BLaER1 treated with 17β-estradiol and CSF1 and Interleukin-3, amounts not matched to agents 10 nM and 100 nM (cell line): ENCODE measurements around the gene SLC15A4.
A peak's percentile ranks its signal among the peaks of the same experiment; 100 is the strongest.

Experiments
- H3K27ac ChIP-seq, 11 experiments: shearing (Covaris generic); formaldehyde crosslinking; 2 replicates each; pipeline ENCODE4 v1.8.1; 2022
- H3K27me3 ChIP-seq, 11 experiments: shearing (Covaris generic); formaldehyde crosslinking; 2 replicates each; pipeline ENCODE4 v1.8.1; 2022
- H3K36me3 ChIP-seq, 11 experiments: shearing (Covaris generic); formaldehyde crosslinking; 2 replicates each; pipeline ENCODE4 v1.8.1; 2022
- H3K4me1 ChIP-seq, 10 experiments: shearing (Covaris generic); formaldehyde crosslinking; 2 replicates each; pipeline ENCODE4 v1.8.1; 2022
- H3K4me2 ChIP-seq, 11 experiments: shearing (Covaris generic); formaldehyde crosslinking; 2 replicates each; pipeline ENCODE4 v1.8.1; 2022
- H3K4me3 ChIP-seq, 10 experiments: shearing (Covaris generic); formaldehyde crosslinking; 2 replicates each; pipeline ENCODE4 v1.8.1; 2022
- H3K9ac ChIP-seq, 11 experiments: shearing (Covaris generic); formaldehyde crosslinking; 2 replicates each; pipeline ENCODE4 v1.8.1; 2022
- H3K9me3 ChIP-seq, 11 experiments: shearing (Covaris generic); formaldehyde crosslinking; replicated peaks in 1 of 11; 2 replicates each; pipeline ENCODE4 v1.8.1; 2022
- H4K20me1 ChIP-seq, 11 experiments: shearing (Covaris generic); formaldehyde crosslinking; 2 replicates each; pipeline ENCODE4 v1.8.1; 2022
- Cebpa-rat ChIP-seq, 11 experiments: shearing (Covaris generic); IDR thresholded peaks; 2 replicates each; pipeline ENCODE4 v1.8.1; 2022

SLC15A4 gene

GRCh38 chr12:128755566-128755965 is 68.2 kb downstream of the SLC15A4 start:
- Histone ChIP-seq H3K27me3 (no peaks in the 10 kb centered on the region), H3K9ac (no peak overlapping the region), H3K9me3 (0 out of 22 replicates have a peak, but pooled peaks cover 0 to 6% (median 0%) of the 10 kb centered on the region in 11 experiments), H3K27ac (no peak overlapping the region), H3K4me1 (0 out of 20 replicates have a peak, but pooled peaks cover 0 to 3% (median 0%) of the 10 kb centered on the region in 10 experiments), H4K20me1 (no peaks in the 10 kb centered on the region), H3K4me3 (no peak overlapping the region), H3K4me2 (no peak overlapping the region), H3K36me3 (no peaks in the 10 kb centered on the region)
- TF ChIP-seq Cebpa-rat (IDR thresholded peaks at IDR 0.05) = no peak

GRCh38 chr12:128754275-128754674 is 69.5 kb downstream of the SLC15A4 start:
- H3K36me3 ChIP-seq = no peaks in the 10 kb centered on the region
- H3K4me2 ChIP-seq = no peak overlapping the region
- H4K20me1 ChIP-seq = no peaks in the 10 kb centered on the region
- H3K9ac ChIP-seq = no peak overlapping the region
- H3K4me1 ChIP-seq = 0 out of 20 replicates have a peak, but pooled peaks cover 0 to 3% (median 0%) of the 10 kb centered on the region in 10 experiments
- H3K9me3 ChIP-seq = 0 out of 22 replicates have a peak, but pooled peaks cover 0 to 6% (median 0%) of the 10 kb centered on the region in 11 experiments
- H3K27me3 ChIP-seq = no peaks in the 10 kb centered on the region
- TF ChIP-seq Cebpa-rat (IDR thresholded peaks at IDR 0.05) = no peak
- H3K27ac ChIP-seq = no peak overlapping the region
- H3K4me3 ChIP-seq = no peak overlapping the region

- TF ChIP-seq Cebpa-rat (IDR thresholded peaks at IDR 0.05) = no peak
- no peaks in the 10 kb centered on the region for H3K27me3 ChIP-seq
- no peaks in the 10 kb centered on the region for H3K36me3 ChIP-seq
- no peak overlapping the region for H3K4me3 ChIP-seq
- H4K20me1 ChIP-seq = no peaks in the 10 kb centered on the region
- no peak overlapping the region for H3K27ac ChIP-seq
- H3K4me2 ChIP-seq = no peak overlapping the region
- H3K4me1 ChIP-seq = 0 out of 20 replicates have a peak, but pooled peaks cover 0 to 3% (median 0%) of the 10 kb centered on the region in 10 experiments
- no peak overlapping the region for H3K9ac ChIP-seq
- 0 out of 22 replicates have a peak, but pooled peaks cover 0 to 6% (median 0%) of the 10 kb centered on the region in 11 experiments for H3K9me3 ChIP-seq
Observed at GRCh38 chr12:128753438-128753837, 70.3 kb downstream of the SLC15A4 start.

- TF ChIP-seq Cebpa-rat (IDR thresholded peaks at IDR 0.05) = no peak
- no peaks in the 10 kb centered on the region for H3K27me3 ChIP-seq
- H3K27ac ChIP-seq = no peak overlapping the region
- 0 out of 22 replicates have a peak, but pooled peaks cover 0 to 6% (median 0%) of the 10 kb centered on the region in 11 experiments for H3K9me3 ChIP-seq
- H4K20me1 ChIP-seq = no peaks in the 10 kb centered on the region
- no peak overlapping the region for H3K9ac ChIP-seq
- peaks cover 2 to 11% (median 6%) of the 10 kb centered on the region in 10 experiments; a peak in 17 of 20 replicates for H3K4me1 ChIP-seq
- no peaks in the 10 kb centered on the region for H3K36me3 ChIP-seq
- H3K4me2 ChIP-seq = no peak overlapping the region
- H3K4me3 ChIP-seq = no peak overlapping the region
Observed at GRCh38 chr12:128752386-128752785, 71.4 kb downstream of the SLC15A4 start.

- no peak overlapping the region for H3K9ac ChIP-seq
- no peaks in the 10 kb centered on the region for H3K9me3 ChIP-seq
- H3K27me3 ChIP-seq = no peaks in the 10 kb centered on the region
- H3K4me3 ChIP-seq = no peak overlapping the region
- H3K36me3 ChIP-seq = no peaks in the 10 kb centered on the region
- H3K4me1 ChIP-seq = peaks cover 12 to 46% (median 31%) of the 10 kb centered on the region in 10 experiments; a peak in 19 of 20 replicates
- no peaks in the 10 kb centered on the region for H4K20me1 ChIP-seq
- TF ChIP-seq Cebpa-rat (IDR thresholded peaks at IDR 0.05) = no peak
- peak overlapping the region; percentile 12 to 92 (median 76); a peak in 20 of 22 replicates for H3K4me2 ChIP-seq
- H3K27ac ChIP-seq = no peak overlapping the region
Observed at GRCh38 chr12:128747441-128747840, 76.3 kb downstream of the SLC15A4 start.

GRCh38 chr12:128745772-128746689 is 77.7 kb downstream of the SLC15A4 start:
- Histone ChIP-seq H3K4me1 (peaks cover 12 to 51% (median 31%) of the 10 kb centered on the region in 10 experiments; a peak in 19 of 20 replicates), H3K9ac (no peak overlapping the region), H4K20me1 (no peaks in the 10 kb centered on the region), H3K27me3 (no peaks in the 10 kb centered on the region), H3K36me3 (no peaks in the 10 kb centered on the region), H3K9me3 (no peaks in the 10 kb centered on the region), H3K27ac (no peak overlapping the region), H3K4me2 (peak overlapping the region; percentile 4 to 92 (median 76); a peak in 21 of 22 replicates), H3K4me3 (no peak overlapping the region)
- TF ChIP-seq Cebpa-rat (IDR thresholded peaks at IDR 0.05) = no peak

GRCh38 chr12:128743916-128744315 is 79.8 kb downstream of the SLC15A4 start:
- Histone ChIP-seq H3K9ac (no peak overlapping the region), H4K20me1 (no peaks in the 10 kb centered on the region), H3K4me1 (peaks cover 12 to 51% (median 31%) of the 10 kb centered on the region in 10 experiments; a peak in 19 of 20 replicates), H3K27me3 (no peaks in the 10 kb centered on the region), H3K27ac (no peak overlapping the region), H3K4me3 (no peak overlapping the region), H3K9me3 (peaks cover 13 to 17% (median 15%) of the 10 kb centered on the region in 11 experiments), H3K4me2 (peak overlapping the region in 7 of 11 experiments; percentile 1 to 43 (median 16); a peak in 9 of 22 replicates), H3K36me3 (no peaks in the 10 kb centered on the region; a peak in 1 of 22 replicates)
- no peak for TF ChIP-seq Cebpa-rat (IDR thresholded peaks at IDR 0.05)
